Endodermal cell (in vitro differentiated cells): Measurements from ENCODE around the gene GSAP. TPM values are rescaled to one million over a fixed set of nuclear protein-coding genes. Genes with fewer than 3 reads are reported as not detected.

ENCODE experiments used
- DNase-seq: peaks from one replicate; pipeline ENCODE4 v3.0.0-alpha.2; 2017
- H3K27ac ChIP-seq: 2 replicates; pipeline ENCODE4 v1.5.1; 2013; ENCODE audit warnings: mild to moderate bottlenecking, low read depth, low read length, moderate library complexity
- H3K27me3 ChIP-seq: 2 replicates; pipeline ENCODE4 v1.6.1; 2013; ENCODE audit warnings: mild to moderate bottlenecking, low read length, moderate library complexity; ENCODE audit not compliant: insufficient read depth, control insufficient read depth, poor library complexity, severe bottlenecking
- H3K36me3 ChIP-seq: 2 replicates; pipeline ENCODE4 v1.7.0; 2013; ENCODE audit warnings: mild to moderate bottlenecking, low read length, moderate library complexity; ENCODE audit not compliant: control insufficient read depth, insufficient read depth
- H3K4me1 ChIP-seq: one replicate; pipeline ENCODE4 v1.7.0; 2013; ENCODE audit warnings: low read length; ENCODE audit not compliant: control insufficient read depth, insufficient read depth
- H3K4me3 ChIP-seq: 2 replicates; pipeline ENCODE4 v1.5.1; 2013; ENCODE audit warnings: mild to moderate bottlenecking, low read length, moderate library complexity
- H3K9ac ChIP-seq: 2 replicates; pipeline ENCODE4 v1.6.1; 2013; ENCODE audit warnings: mild to moderate bottlenecking, low read length, moderate library complexity; ENCODE audit not compliant: poor library complexity, severe bottlenecking; ENCODE audit errors: extremely low read depth
- H3K9me3 ChIP-seq: 2 replicates; pipeline ENCODE4 v1.6.1; 2013; ENCODE audit warnings: mild to moderate bottlenecking, low read length, moderate library complexity; ENCODE audit not compliant: control insufficient read depth
- H3K27ac Mint-ChIP-seq: 2 replicates; pipeline ENCODE4 v1.8.0; 2020; ENCODE audit warnings: mixed read lengths
- H3K27me3 Mint-ChIP-seq: 2 replicates; pipeline ENCODE4 v1.8.0; 2021; ENCODE audit warnings: mild to moderate bottlenecking, mixed read lengths; ENCODE audit not compliant: insufficient read depth
- H3K36me3 Mint-ChIP-seq: 2 replicates; pipeline ENCODE4 v1.8.0; 2020; ENCODE audit warnings: low read depth, mixed read lengths
- H3K4me1 Mint-ChIP-seq: 2 replicates; pipeline ENCODE4 v1.8.0; 2020; ENCODE audit warnings: mixed read lengths
- H3K4me3 Mint-ChIP-seq: 2 replicates; pipeline ENCODE4 v1.8.0; 2020; ENCODE audit warnings: mild to moderate bottlenecking, moderate library complexity, mixed read lengths
- H3K9me3 Mint-ChIP-seq: 2 replicates; pipeline ENCODE4 v1.8.0; 2020; ENCODE audit warnings: mild to moderate bottlenecking, mixed read lengths
- CTCF ChIP-seq: fragments of 200-600 bp; sonication (generic); conservative IDR thresholded peaks from 2 replicates; pipeline ENCODE4 v1.5.0; 2021; ENCODE audit warnings: antibody characterized with exemption, mild to moderate bottlenecking
- WGBS, 2 experiments: methylation state at CpG; one replicate each; pipeline versions ENCODE4 v1.1.5 to v1.1.7; 2013; ENCODE audit warnings: missing lambda C conversion rate in 2 of 2, mixed read lengths in 1 of 2; ENCODE audit not compliant: insufficient coverage in 1 of 2, insufficient read length in 1 of 2; 5-methylcytosine and 5-hydroxymethylcytosine counted together
- total RNA-seq, 2 donors: library from RNA; stranded (reverse); fragmentation: NEBNext Ultra II Directional in 1 of 2; extraction: Animal tissue kit (Norgen Biotek cat#: 25700) in 1 of 2; gene quantifications; 2 replicates in 1 of 2; 3 replicates in 1 of 2; pipeline ENCODE4 v1.2.1, GENCODE V29; 2021

GSAP gene
- total RNA-seq, 2 donors from 2014 or later, result 0.82 to 0.90 TPM

- WGBS, 2 experiments, result 90% methylated on average over 2 of the region's 2 CpGs; no CpG with 5 or more reads in 1 of the 2 experiments
Measured at GRCh38 chr7:77459311-77459726, 43.2 kb upstream of the GSAP start.

GRCh38 chr7:77458786-77459185, 42.6 kb upstream of the GSAP start:
- H3K9ac ChIP-seq, result no peak overlapping the region
- Mint-ChIP-seq H3K4me3 (no peak overlapping the region), H3K9me3 (peaks cover 1% of the 10 kb centered on the region), H3K36me3 (no peaks in the 10 kb centered on the region), H3K27ac (no peak overlapping the region), H3K4me1 (peaks cover 12% of the 10 kb centered on the region), H3K27me3 (no peaks in the 10 kb centered on the region)
- no peak overlapping the region for H3K27ac ChIP-seq
- no peak for DNase-seq
- TF ChIP-seq CTCF, result no peak
- no peaks in the 10 kb centered on the region for H3K4me1 ChIP-seq
- no peaks in the 10 kb centered on the region for H3K27me3 ChIP-seq
- no peaks in the 10 kb centered on the region for H3K36me3 ChIP-seq
- no peak overlapping the region for H3K4me3 ChIP-seq
- 88% methylated on average over 3 of the region's 3 CpGs; no CpG with 5 or more reads in 1 of the 2 experiments for WGBS, 2 experiments
- H3K9me3 ChIP-seq, result no peaks in the 10 kb centered on the region

More at GRCh38 chr7:77459311-77459726, 43.2 kb upstream of the GSAP start:
- peaks cover 1% of the 10 kb centered on the region for H3K9me3 Mint-ChIP-seq
- no peaks in the 10 kb centered on the region for H3K27me3 Mint-ChIP-seq
- Histone ChIP-seq H3K27me3 (no peaks in the 10 kb centered on the region), H3K9me3 (no peaks in the 10 kb centered on the region), H3K36me3 (no peaks in the 10 kb centered on the region), H3K9ac (no peak overlapping the region), H3K4me1 (no peaks in the 10 kb centered on the region), H3K27ac (no peak overlapping the region), H3K4me3 (no peak overlapping the region)
- no peak for DNase-seq
- H3K36me3 Mint-ChIP-seq, result no peaks in the 10 kb centered on the region
- H3K27ac Mint-ChIP-seq, result no peak overlapping the region
- peaks cover 12% of the 10 kb centered on the region for H3K4me1 Mint-ChIP-seq
- H3K4me3 Mint-ChIP-seq, result no peak overlapping the region
- no peak for TF ChIP-seq CTCF

- no peaks in the 10 kb centered on the region for H3K27me3 ChIP-seq
- H3K9me3 Mint-ChIP-seq, result peaks cover 1% of the 10 kb centered on the region
- no peaks in the 10 kb centered on the region for H3K36me3 Mint-ChIP-seq
- H3K27me3 Mint-ChIP-seq, result no peaks in the 10 kb centered on the region
- no peak overlapping the region for H3K27ac ChIP-seq
- no peak overlapping the region for H3K9ac ChIP-seq
- H3K4me1 Mint-ChIP-seq, result peaks cover 12% of the 10 kb centered on the region
- DNase-seq, result no peak
- no peak overlapping the region for H3K4me3 ChIP-seq
- no peak overlapping the region for H3K27ac Mint-ChIP-seq
- H3K4me1 ChIP-seq, result no peaks in the 10 kb centered on the region
- no peak overlapping the region for H3K4me3 Mint-ChIP-seq
- 70 to 78% methylated on average over 3 to 4 of the region's 4 CpGs for WGBS, 2 experiments
- no peaks in the 10 kb centered on the region for H3K36me3 ChIP-seq
- no peaks in the 10 kb centered on the region for H3K9me3 ChIP-seq
- no peak for TF ChIP-seq CTCF
Measured at GRCh38 chr7:77457779-77458178, 41.6 kb upstream of the GSAP start.
